T47D (cell line): ENCODE data around the gene XRRA1.
"Not testable (repeated sequence)": the region's sequence is repeated elsewhere in the genome, so short reads cannot be mapped to it uniquely, and the experiment has no call there.

Experiments used
- DNase-seq, 2 experiments: peaks; one replicate each; pipeline versions ENCODE4 v3.0.0 to v3.0.0-alpha.2; 2011 to 2012; ENCODE audit warnings: low read depth in 1 of 2, low spot score in 1 of 2
- JUND ChIP-seq: IDR thresholded peaks from 2 replicates; pipeline ENCODE4 v1.6.1; 2012; ENCODE audit warnings: low read depth
- in situ Hi-C: cut with HindIII; loops from 2 replicates; pipeline ENCODE4 v1.10.0; 2016; ENCODE audit warnings: low sequenced_read_pairs, low pct_unique_long_range_greater_than_20kb

Gene XRRA1

GRCh38 chr11:74909812-74910211, 39.1 kb downstream of the XRRA1 start:
- no peak for DNase-seq
- in situ Hi-C loops = no loop called here
- no peak for TF ChIP-seq JUND

- TF ChIP-seq JUND = no peak
- in situ Hi-C loops = no loop called here
Measured at GRCh38 chr11:74909385-74909784, 39.5 kb downstream of the XRRA1 start.

GRCh38 chr11:74905326-74905725, 43.6 kb downstream of the XRRA1 start:
- in situ Hi-C loops = no loop called here
- TF ChIP-seq JUND = no peak

More at GRCh38 chr11:74909385-74909784, 39.5 kb downstream of the XRRA1 start:
- no peak for DNase-seq

GRCh38 chr11:74902342-74902741, 46.5 kb downstream of the XRRA1 start:
- in situ Hi-C loops = no loop called here
- no peak for DNase-seq
- no peak for TF ChIP-seq JUND

More at GRCh38 chr11:74905326-74905725, 43.6 kb downstream of the XRRA1 start:
- no peak for DNase-seq

GRCh38 chr11:74896311-74896710, 52.6 kb downstream of the XRRA1 start:
- no peak for DNase-seq
- TF ChIP-seq JUND = no peak

GRCh38 chr11:74895340-74896116, 53.4 kb downstream of the XRRA1 start:
- in situ Hi-C loops = no loop called here
- DNase-seq = no peak
- TF ChIP-seq JUND = no peak

More at GRCh38 chr11:74896311-74896710, 52.6 kb downstream of the XRRA1 start:
- in situ Hi-C loops = no loop called here

- DNase-seq, in situ Hi-C loops: not testable (repeated sequence)
Measured at GRCh38 chr11:74893015-74893414, 55.9 kb downstream of the XRRA1 start.

- no peak for DNase-seq
- TF ChIP-seq JUND = no peak
- in situ Hi-C loops = no loop called here
Measured at GRCh38 chr11:74877132-74877531, 71.8 kb downstream of the XRRA1 start.

- DNase-seq = peak in 1 of 2 experiments; percentile 7
- no peak for TF ChIP-seq JUND
- in situ Hi-C loops = no loop called here
Measured at GRCh38 chr11:74871037-74871436, 77.9 kb downstream of the XRRA1 start.

- peak; percentile 69 to 81 for DNase-seq
- TF ChIP-seq JUND = no peak
- in situ Hi-C loops = no loop called here
Measured at GRCh38 chr11:74870485-74870884, 78.4 kb downstream of the XRRA1 start.

GRCh38 chr11:74866557-74866956, 82.3 kb downstream of the XRRA1 start:
- in situ Hi-C loops = no loop called here
- no peak for TF ChIP-seq JUND
- DNase-seq = no peak

- no peak for DNase-seq
- in situ Hi-C loops = no loop called here
- TF ChIP-seq JUND = no peak
Measured at GRCh38 chr11:74863410-74863809, 85.5 kb downstream of the XRRA1 start.

GRCh38 chr11:74860743-74861142, 88.1 kb downstream of the XRRA1 start:
- TF ChIP-seq JUND = no peak
- no peak for DNase-seq
- in situ Hi-C loops = no loop called here

- no peak for DNase-seq
- no peak for TF ChIP-seq JUND
- in situ Hi-C loops = no loop called here
Measured at GRCh38 chr11:74853223-74853622, 95.7 kb downstream of the XRRA1 start.
